ENCODE measurements around the gene REC114.
"Not testable (repeated sequence)": the region's sequence is repeated elsewhere in the genome, so short reads cannot be mapped to it uniquely, and the experiment has no call there.

REC114 gene

GRCh38 chr15:73442968-73443367 is at the start of gene REC114:
Gene REC114 (plus strand): TSS chr15:73443164. CDS start chr15:73443186, 22 bp downstream.
- Histone ChIP-seq H3K4me2 (no peak within 1 kb of the TSS), H3K27ac (no peak within 1 kb of the TSS)

GRCh38 chr15:73393336-73393735 is 49.6 kb upstream of the REC114 start:
- TF ChIP-seq Cebpa-rat (IDR thresholded peaks at IDR 0.05) = no peak
- Histone ChIP-seq H3K27me3 (no peaks in the 10 kb centered on the region), H3K9ac (no peak overlapping the region), H3K4me3 (no peak overlapping the region), H3K4me2 (peak overlapping the region in 5 of 11 experiments; percentile 16 to 90 (median 54); a peak in 9 of 22 replicates), H3K36me3 (no peaks in the 10 kb centered on the region), H4K20me1 (no peaks in the 10 kb centered on the region), H3K9me3 (replicated peaks in 1 of 11) (no peaks in the 10 kb centered on the region), H3K27ac (peak overlapping the region in 1 of 11 experiments; percentile 24; a peak in 3 of 22 replicates), H3K4me1 (peaks cover 6 to 100% (median 60%) of the 10 kb centered on the region in 10 experiments; a peak in 18 of 20 replicates)

More at GRCh38 chr15:73442968-73443367, at the start of gene REC114:
- TF ChIP-seq Cebpa-rat (IDR thresholded peaks at IDR 0.05) = no peak
- Histone ChIP-seq H4K20me1 (no peaks in the 10 kb centered on the region), H3K9me3 (replicated peaks in 1 of 11) (peaks cover 0 to 16% (median 4%) of the 10 kb centered on the region in 11 experiments; a peak in 13 of 22 replicates), H3K36me3 (no peaks in the 10 kb centered on the region), H3K4me1 (peaks cover 0 to 11% (median 3%) of the 10 kb centered on the region in 10 experiments; a peak in 10 of 20 replicates), H3K4me3 (no peak within 1 kb of the TSS), H3K27me3 (no peaks in the 10 kb centered on the region), H3K9ac (no peak within 1 kb of the TSS)

GRCh38 chr15:73394782-73395181 is 48.2 kb upstream of the REC114 start:
- Histone ChIP-seq H3K27me3 (no peaks in the 10 kb centered on the region), H3K27ac (no peak overlapping the region; a peak in 1 of 22 replicates), H3K4me2 (peak overlapping the region in 5 of 11 experiments; percentile 16 to 90 (median 54); a peak in 8 of 22 replicates), H4K20me1 (no peaks in the 10 kb centered on the region), H3K4me1 (peaks cover 6 to 100% (median 65%) of the 10 kb centered on the region in 10 experiments; a peak in 18 of 20 replicates), H3K9me3 (replicated peaks in 1 of 11) (no peaks in the 10 kb centered on the region), H3K9ac (no peak overlapping the region), H3K36me3 (no peaks in the 10 kb centered on the region), H3K4me3 (no peak overlapping the region)
- TF ChIP-seq Cebpa-rat (IDR thresholded peaks at IDR 0.05) = no peak

GRCh38 chr15:73395671-73396070 is 47.3 kb upstream of the REC114 start:
- Histone ChIP-seq H3K4me3 (no peak overlapping the region), H3K27ac (peak overlapping the region in 2 of 11 experiments; percentile 33 to 34; a peak in 3 of 22 replicates), H3K9ac (no peak overlapping the region), H4K20me1 (no peaks in the 10 kb centered on the region), H3K4me1 (peaks cover 6 to 100% (median 69%) of the 10 kb centered on the region in 10 experiments; a peak in 18 of 20 replicates), H3K4me2 (peak overlapping the region in 5 of 11 experiments; percentile 10 to 90 (median 64); a peak in 7 of 22 replicates), H3K9me3 (replicated peaks in 1 of 11) (no peaks in the 10 kb centered on the region), H3K36me3 (no peaks in the 10 kb centered on the region), H3K27me3 (no peaks in the 10 kb centered on the region)
- no peak for TF ChIP-seq Cebpa-rat (IDR thresholded peaks at IDR 0.05)

- Histone ChIP-seq H3K27me3 (no peaks in the 10 kb centered on the region), H3K4me1 (peaks cover 6 to 98% (median 72%) of the 10 kb centered on the region in 10 experiments; a peak in 18 of 20 replicates), H3K36me3 (no peaks in the 10 kb centered on the region), H3K9me3 (replicated peaks in 1 of 11) (no peaks in the 10 kb centered on the region), H4K20me1 (no peaks in the 10 kb centered on the region), H3K9ac (peak overlapping the region in 6 of 11 experiments; percentile 12 to 59 (median 46); a peak in 7 of 22 replicates), H3K4me2 (peak overlapping the region in 10 of 11 experiments; percentile 17 to 90 (median 71); a peak in 16 of 22 replicates), H3K27ac (peak overlapping the region in 7 of 11 experiments; percentile 32 to 89 (median 61); a peak in 14 of 22 replicates), H3K4me3 (no peak overlapping the region; a peak in 1 of 20 replicates)
- TF ChIP-seq Cebpa-rat (IDR thresholded peaks at IDR 0.05) = no peak
These were observed 45.5 kb upstream of the REC114 start for GRCh38 chr15:73397461-73397860.

- peak overlapping the region in 2 of 11 experiments; percentile 58 to 76; a peak in 3 of 22 replicates for H3K9ac ChIP-seq
- no peak for TF ChIP-seq Cebpa-rat (IDR thresholded peaks at IDR 0.05)
These were observed 44.1 kb upstream of the REC114 start for GRCh38 chr15:73398861-73399260.

GRCh38 chr15:73400222-73400621 is 42.7 kb upstream of the REC114 start:
- TF ChIP-seq Cebpa-rat (IDR thresholded peaks at IDR 0.05) = peak in 7 of 11 experiments; percentile 54 to 95 (median 88); a peak in 13 of 22 replicates
- Histone ChIP-seq H3K4me3 (peak overlapping the region in 2 of 10 experiments; percentile 11 to 14; a peak in 2 of 20 replicates), H3K4me1 (peaks cover 6 to 87% (median 61%) of the 10 kb centered on the region in 10 experiments; a peak in 18 of 20 replicates), H3K9ac (peak overlapping the region in 6 of 11 experiments; percentile 11 to 76 (median 59); a peak in 8 of 22 replicates), H3K4me2 (peak overlapping the region in 10 of 11 experiments; percentile 10 to 90 (median 67); a peak in 18 of 22 replicates), H3K27ac (peak overlapping the region in 9 of 11 experiments; percentile 22 to 89 (median 67); a peak in 16 of 22 replicates)
- H3K36me3 ChIP-seq; H3K9me3 ChIP-seq (replicated peaks in 1 of 11); H3K27me3 ChIP-seq; H4K20me1 ChIP-seq: not testable (repeated sequence)

More at GRCh38 chr15:73398861-73399260, 44.1 kb upstream of the REC114 start:
- Histone ChIP-seq H4K20me1 (no peaks in the 10 kb centered on the region), H3K27me3 (no peaks in the 10 kb centered on the region), H3K4me2 (peak overlapping the region in 8 of 11 experiments; percentile 4 to 90 (median 76); a peak in 14 of 22 replicates), H3K36me3 (no peaks in the 10 kb centered on the region), H3K4me1 (peaks cover 6 to 94% (median 68%) of the 10 kb centered on the region in 10 experiments; a peak in 18 of 20 replicates), H3K9me3 (replicated peaks in 1 of 11) (no peaks in the 10 kb centered on the region), H3K27ac (peak overlapping the region in 8 of 11 experiments; percentile 14 to 89 (median 65); a peak in 12 of 22 replicates), H3K4me3 (no peak overlapping the region)

- no peaks in the 10 kb centered on the region for H3K27me3 ChIP-seq
- H4K20me1 ChIP-seq = no peaks in the 10 kb centered on the region
- TF ChIP-seq Cebpa-rat (IDR thresholded peaks at IDR 0.05) = no peak
- peak overlapping the region in 4 of 11 experiments; percentile 1 to 54 (median 36); a peak in 5 of 22 replicates for H3K4me2 ChIP-seq
- no peak overlapping the region for H3K4me3 ChIP-seq
- H3K27ac ChIP-seq = peak overlapping the region in 1 of 11 experiments; percentile 5; a peak in 2 of 22 replicates
- H3K36me3 ChIP-seq = no peaks in the 10 kb centered on the region
- H3K4me1 ChIP-seq = peaks cover 0 to 58% (median 38%) of the 10 kb centered on the region in 10 experiments; a peak in 15 of 20 replicates
- H3K9ac ChIP-seq = no peak overlapping the region
- H3K9me3 ChIP-seq (replicated peaks in 1 of 11) = no peaks in the 10 kb centered on the region
These were observed 39.8 kb upstream of the REC114 start for GRCh38 chr15:73403171-73403570.

- no peaks in the 10 kb centered on the region for H3K36me3 ChIP-seq
- no peaks in the 10 kb centered on the region for H3K4me1 ChIP-seq
- H3K9ac ChIP-seq = no peak overlapping the region
- H3K9me3 ChIP-seq (replicated peaks in 1 of 11) = no peaks in the 10 kb centered on the region
- no peak overlapping the region for H3K4me2 ChIP-seq
- no peak overlapping the region for H3K27ac ChIP-seq
- no peaks in the 10 kb centered on the region for H4K20me1 ChIP-seq
- TF ChIP-seq Cebpa-rat (IDR thresholded peaks at IDR 0.05) = no peak
- no peak overlapping the region for H3K4me3 ChIP-seq
- no peaks in the 10 kb centered on the region for H3K27me3 ChIP-seq
These were observed 28.1 kb upstream of the REC114 start for GRCh38 chr15:73414876-73415275.
